NT2/D1 (cell line): Measurements from ENCODE around the gene GAA.

Experiments
- DNase-seq: peaks from one replicate; pipeline ENCODE4 v3.0.0-alpha.2; 2011; ENCODE audit warnings: low read depth, low spot score
- H3K27me3 ChIP-seq: 2 replicates; pipeline ENCODE4 v1.6.0; 2011; ENCODE audit warnings: mild to moderate bottlenecking; ENCODE audit not compliant: insufficient read length, insufficient read depth
- H3K36me3 ChIP-seq: 2 replicates; pipeline ENCODE4 v1.6.1; 2011; ENCODE audit warnings: mild to moderate bottlenecking, low read length, mixed read lengths; ENCODE audit not compliant: insufficient read depth, insufficient read length
- H3K4me1 ChIP-seq: 2 replicates; pipeline ENCODE4 v1.5.1; 2011; ENCODE audit not compliant: insufficient read depth, insufficient read length
- H3K4me3 ChIP-seq: 2 replicates; pipeline ENCODE4 v1.5.1; 2011; ENCODE audit warnings: low read depth; ENCODE audit not compliant: insufficient read length
- H3K9ac ChIP-seq: 2 replicates; pipeline ENCODE4 v1.6.0; 2011; ENCODE audit warnings: low read depth; ENCODE audit not compliant: insufficient read length
- H3K9me3 ChIP-seq: 2 replicates; pipeline ENCODE4 v1.5.1; 2011; ENCODE audit warnings: mild to moderate bottlenecking, low read length; ENCODE audit not compliant: insufficient read depth
- SUZ12 ChIP-seq: IDR thresholded peaks from 2 replicates; pipeline ENCODE4 v1.6.1; 2011; ENCODE audit not compliant: insufficient read length, insufficient read depth; ENCODE audit errors: extremely low read depth
- YY1 ChIP-seq: IDR thresholded peaks from 2 replicates; pipeline ENCODE4 v1.6.1; 2011; ENCODE audit not compliant: insufficient read length, insufficient read depth
- ZNF274 ChIP-seq: IDR thresholded peaks from 2 replicates; pipeline ENCODE4 v1.6.1; 2011; ENCODE audit warnings: mild to moderate bottlenecking, low read depth, low read length

GAA gene

DNA sequence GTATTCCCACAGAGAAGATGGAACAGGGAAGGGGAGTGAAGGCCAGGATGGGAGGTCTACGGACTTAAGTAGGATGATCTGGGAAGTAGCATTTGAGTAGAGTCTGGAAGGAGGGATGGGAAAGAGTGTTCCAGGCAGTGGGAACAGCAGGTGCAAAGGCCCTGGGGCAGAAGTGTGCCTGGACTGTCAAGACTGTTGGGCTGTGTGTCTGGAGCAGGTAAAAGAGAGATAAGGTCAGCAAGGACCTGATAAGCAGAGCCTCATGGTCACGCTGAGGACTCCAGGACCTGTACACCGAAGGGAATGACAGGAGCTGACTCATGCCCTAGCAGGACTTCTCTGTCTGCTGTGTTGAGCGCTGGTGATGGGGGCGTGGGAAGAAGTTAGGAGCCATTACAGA lies 67.7 kb downstream of the GAA start:
- Histone ChIP-seq H3K27me3 (no peaks in the 10 kb centered on the region), H3K36me3 (no peaks in the 10 kb centered on the region), H3K9ac (no peak overlapping the region), H3K4me1 (peaks cover 3% of the 10 kb centered on the region), H3K9me3 (no peaks in the 10 kb centered on the region), H3K4me3 (no peak overlapping the region)
- TF ChIP-seq ZNF274 (no peak), SUZ12 (no peak), YY1 (no peak)
- no peak for DNase-seq
